ENCODE measurements around the gene RNF180. TPM values are rescaled to one million over a fixed set of nuclear protein-coding genes. Genes with fewer than 3 reads are reported as not detected.

RNF180 gene
- total and polyA plus RNA-seq, 10 of the 15 experiments (the other 5 are each of a cell fraction or from before 2014, with no cell fraction given), result 0.16 to 1.2 (median 0.73) TPM

DNA sequence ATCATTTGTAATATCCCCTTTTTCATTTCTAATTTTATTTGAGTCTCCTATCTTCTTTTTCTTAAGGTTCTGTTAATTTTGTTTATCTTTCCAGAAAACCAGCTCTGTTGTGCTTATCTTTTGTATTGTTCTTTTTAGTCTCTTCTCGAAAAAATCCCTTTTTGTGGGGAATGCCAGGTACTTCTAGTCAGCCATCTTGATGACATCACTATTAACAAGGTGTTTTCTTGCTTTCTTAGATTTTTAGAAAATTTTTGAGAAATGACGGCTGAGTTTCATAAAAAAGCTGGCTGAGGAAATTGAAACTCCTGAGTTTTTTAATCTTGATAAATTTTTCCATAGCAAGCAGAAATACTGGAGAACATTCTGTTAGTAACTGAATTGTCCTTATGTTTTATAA lies 10.7 kb downstream of the RNF180 start:
- Histone ChIP-seq H2AFZ (ENCODE audit: control insufficient read depth, low read depth, low read length) (no peak overlapping the region), H3K9ac (ENCODE audit: control insufficient read depth, insufficient read depth, low read length) (no peak overlapping the region), H4K20me1 (ENCODE audit: control insufficient read depth, insufficient read depth) (no peaks in the 10 kb centered on the region), H3K27ac (ENCODE audit: control insufficient read depth, insufficient read depth) (no peak overlapping the region), H3K79me2 (ENCODE audit: control insufficient read depth, insufficient read depth, low read length) (no peaks in the 10 kb centered on the region), H3K4me2 (ENCODE audit: control insufficient read depth, insufficient read depth) (no peak overlapping the region), H3K36me3 (ENCODE audit: control insufficient read depth in 2 of 2, insufficient read depth in 2 of 2, low read length in 1 of 2) (no peaks in the 10 kb centered on the region), H3K9me3 (replicated peaks; ENCODE audit: control insufficient read depth, insufficient read depth, low read length) (no peaks in the 10 kb centered on the region), H3K27me3 (replicated peaks in 1 of 2; ENCODE audit: control insufficient read depth in 2 of 2, insufficient read depth in 2 of 2, low read length in 1 of 2) (no peaks in the 10 kb centered on the region), H3K4me3 (no peak overlapping the region), H3K4me1 (ENCODE audit: control insufficient read depth, insufficient read depth, low read length) (no peaks in the 10 kb centered on the region)
- TF ChIP-seq, protein P1, sequence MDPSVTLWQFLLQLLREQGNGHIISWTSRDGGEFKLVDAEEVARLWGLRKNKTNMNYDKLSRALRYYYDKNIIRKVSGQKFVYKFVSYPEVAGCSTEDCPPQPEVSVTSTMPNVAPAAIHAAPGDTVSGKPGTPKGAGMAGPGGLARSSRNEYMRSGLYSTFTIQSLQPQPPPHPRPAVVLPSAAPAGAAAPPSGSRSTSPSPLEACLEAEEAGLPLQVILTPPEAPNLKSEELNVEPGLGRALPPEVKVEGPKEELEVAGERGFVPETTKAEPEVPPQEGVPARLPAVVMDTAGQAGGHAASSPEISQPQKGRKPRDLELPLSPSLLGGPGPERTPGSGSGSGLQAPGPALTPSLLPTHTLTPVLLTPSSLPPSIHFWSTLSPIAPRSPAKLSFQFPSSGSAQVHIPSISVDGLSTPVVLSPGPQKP (IDR thresholded peaks at IDR 0.05; ENCODE audit: low read depth, low read length), result no peak
- TF ChIP-seq CEBPB (IDR thresholded peaks at IDR 0.05; ENCODE audit: borderline replicate concordance in 1 of 2, low read depth in 2 of 2, low read length in 2 of 2) (no peak), MLLT1 (IDR thresholded peaks at IDR 0.05) (no peak), WRNIP1 (IDR thresholded peaks at IDR 0.05; ENCODE audit: borderline replicate concordance, low read depth, low read length) (no peak), NBN (IDR thresholded peaks at IDR 0.05) (0 out of 2 replicates have a peak, but pooled peaks have one; percentile 31), CHD4 (IDR thresholded peaks at IDR 0.05) (no peak), RBBP5 (conservative IDR thresholded peaks at IDR 0.05) (no peak), RELA (IDR thresholded peaks at IDR 0.05; ENCODE audit: borderline replicate concordance, partially characterized antibody) (no peak), ESRRA (IDR thresholded peaks at IDR 0.05; ENCODE audit: low read length) (no peak), KLF5 (IDR thresholded peaks at IDR 0.05; ENCODE audit: partially characterized antibody) (no peak), HDAC2 (IDR thresholded peaks at IDR 0.05) (no peak), ATF7 (IDR thresholded peaks at IDR 0.05; ENCODE audit: low read depth) (peak; percentile 94), PKNOX1 (IDR thresholded peaks at IDR 0.05) (no peak), ZBTB33 (IDR thresholded peaks at IDR 0.05) (no peak)
- TF ChIP-seq, protein P2, sequence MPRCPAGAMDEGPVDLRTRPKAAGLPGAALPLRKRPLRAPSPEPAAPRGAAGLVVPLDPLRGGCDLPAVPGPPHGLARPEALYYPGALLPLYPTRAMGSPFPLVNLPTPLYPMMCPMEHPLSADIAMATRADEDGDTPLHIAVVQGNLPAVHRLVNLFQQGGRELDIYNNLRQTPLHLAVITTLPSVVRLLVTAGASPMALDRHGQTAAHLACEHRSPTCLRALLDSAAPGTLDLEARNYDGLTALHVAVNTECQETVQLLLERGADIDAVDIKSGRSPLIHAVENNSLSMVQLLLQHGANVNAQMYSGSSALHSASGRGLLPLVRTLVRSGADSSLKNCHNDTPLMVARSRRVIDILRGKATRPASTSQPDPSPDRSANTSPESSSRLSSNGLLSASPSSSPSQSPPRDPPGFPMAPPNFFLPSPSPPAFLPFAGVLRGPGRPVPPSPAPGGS (IDR thresholded peaks at IDR 0.05; ENCODE audit: borderline replicate concordance, insufficient read depth, low read depth, low read length, poor library complexity, severe bottlenecking), result no peak
- POLR2A ChIA-PET, result interaction anchor here (0.8 to 2.5 kb wide), 3 partner anchors 10 to 25 kb away, joined by 3 to 27 read pairs (median 3); partner anchors contain the start of gene RNF180
- CTCF ChIA-PET, result interaction anchor here (0.7 to 1.4 kb wide), 5 partner anchors 9 to 605 kb away, joined by 3 to 5 read pairs (median 3); no protein-coding TSS in a partner anchor
- intact Hi-C loops (cut with micrococcal nuclease; ENCODE audit: unreplicated experiment) (no loop called here), in situ Hi-C loops (cut with MboI) (loop anchor here (25.0 kb wide), 1 partner anchor 886 kb away; no protein-coding TSS in a partner anchor)
- FAIRE-seq, result no peak
- BruUV-seq (replicated peaks), result no TSS peak
- SMC1A ChIA-PET (ENCODE audit: uncharacterized antibody, unreplicated experiment), result interaction anchor here (1.1 to 3.0 kb wide), 6 partner anchors 9 to 29 kb away, joined by 3 to 20 read pairs (median 5); no protein-coding TSS in a partner anchor
- ATAC-seq, result no peak
- RAD21 ChIA-PET (ENCODE audit: unreplicated experiment), result interaction anchor here (0.7 to 2.6 kb wide), 8 partner anchors 10 to 401 kb away, joined by 3 to 12 read pairs (median 4); partner anchors contain the start of gene RNF180
- no peak for DNase-seq (ENCODE audit: low read depth, low spot score)
- WGBS (ENCODE audit: insufficient coverage, insufficient replicate concordance, low lambda C conversion rate, missing lambda C conversion rate), result 24% methylated on average over 2 of the region's 2 CpGs
